GM19035 (cell line): ENCODE results near the gene TGFBRAP1.

ENCODE experiments used
- ATAC-seq: cut with Tn5 transposase; IDR thresholded peaks from one replicate; pipeline ENCODE4 v1.9.1; 2021; ENCODE audit not compliant: unreplicated experiment

The TGFBRAP1 gene

DNA sequence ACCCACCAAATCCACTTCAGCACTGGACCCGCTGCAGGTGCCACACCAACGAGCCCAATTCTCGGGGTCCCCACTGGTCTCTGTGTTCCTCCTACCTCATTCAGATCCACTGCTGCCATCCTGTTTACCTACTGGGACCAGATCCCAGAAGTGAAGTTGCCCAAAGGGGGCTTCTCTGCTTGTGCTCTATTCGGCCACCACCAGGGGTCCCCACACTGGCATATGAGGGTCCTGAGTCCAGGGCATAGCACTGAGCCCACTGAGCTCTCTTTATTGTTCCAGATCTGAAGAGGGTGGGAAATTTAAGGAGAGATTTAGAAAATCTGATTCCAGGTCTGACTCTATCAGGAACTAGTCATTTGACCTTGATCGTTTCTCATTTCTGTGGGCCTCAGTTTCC, 85.6 kb downstream of the TGFBRAP1 start:
- no peak for ATAC-seq

- ATAC-seq: no peak
These were observed 87.1 kb downstream of the TGFBRAP1 start for GRCh38 chr2:105242286-105242993.

GRCh38 chr2:105241443-105241842, 88.1 kb downstream of the TGFBRAP1 start, which contains the start of gene GPR45:
TSS of gene GPR45 (plus strand) at chr2:105241743. CDS start at chr2:105241859, 116 bp downstream.
- no peak for ATAC-seq

GRCh38 chr2:105239924-105240323, 89.6 kb downstream of the TGFBRAP1 start:
- ATAC-seq: no peak

DNA sequence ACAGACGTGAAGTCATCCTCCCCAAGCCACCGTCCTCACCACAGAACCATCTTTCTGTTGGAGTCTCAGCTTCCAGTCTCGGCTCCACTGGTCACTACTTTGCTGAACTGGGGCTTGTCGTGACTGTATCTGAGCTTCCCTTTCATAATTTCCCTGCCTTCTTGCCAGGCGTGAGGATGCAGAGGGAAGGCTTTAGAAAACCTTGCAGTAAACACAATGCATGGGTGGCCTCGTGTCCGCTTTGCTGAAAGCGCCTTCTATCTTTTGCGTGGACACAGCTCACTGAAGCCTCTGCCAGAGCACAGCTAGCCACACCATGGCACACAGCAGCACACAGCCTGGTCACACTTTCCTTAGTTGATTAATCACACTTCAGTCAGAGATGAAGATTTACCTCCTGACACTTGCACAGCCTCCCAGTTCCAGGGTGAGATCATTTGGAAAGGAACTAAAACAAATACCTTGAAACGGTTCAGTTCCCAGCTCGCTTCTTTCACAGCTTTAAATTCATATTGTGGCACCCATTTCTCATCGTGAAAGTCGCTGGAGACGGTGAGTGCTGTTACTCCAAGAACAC, 90.8 kb downstream of the TGFBRAP1 start:
- ATAC-seq: no peak

DNA sequence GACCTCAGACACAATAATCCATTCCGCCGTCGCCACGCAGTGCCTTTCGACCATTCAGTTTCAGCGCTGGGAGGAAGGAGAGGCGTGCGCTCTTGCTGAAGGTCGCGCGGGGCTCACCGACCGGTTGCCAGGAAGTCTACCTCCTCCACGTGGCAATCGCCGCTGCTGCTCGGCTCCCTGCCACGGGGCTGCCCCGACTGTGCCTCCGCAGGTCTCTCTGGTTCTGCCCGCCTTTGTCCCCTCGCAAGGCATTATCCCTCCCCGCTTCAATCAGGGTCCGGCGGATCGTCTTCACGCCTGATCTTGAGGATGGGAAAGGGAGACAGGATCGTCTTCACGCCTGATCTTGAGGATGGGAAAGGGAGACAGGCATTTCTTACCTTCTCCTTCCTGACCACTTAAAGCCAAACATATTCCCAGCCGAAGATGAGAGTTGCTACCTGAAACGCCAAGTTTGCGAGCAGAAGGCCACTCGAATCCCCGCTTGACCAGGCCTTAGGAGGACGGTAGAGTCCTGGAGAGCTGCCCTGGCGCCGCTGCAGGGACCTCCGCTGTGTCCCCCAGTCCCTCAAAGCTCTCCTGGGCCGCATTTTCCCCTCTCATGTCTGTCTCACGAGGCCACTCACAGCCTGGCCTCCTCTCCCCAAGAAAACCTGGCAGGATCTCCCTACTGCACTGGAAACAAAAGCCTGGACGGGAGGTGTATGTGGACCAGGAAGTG, 92.3 kb downstream of the TGFBRAP1 start:
- ATAC-seq: no peak

GRCh38 chr2:105236060-105236424, 93.5 kb downstream of the TGFBRAP1 start:
- no peak for ATAC-seq

DNA sequence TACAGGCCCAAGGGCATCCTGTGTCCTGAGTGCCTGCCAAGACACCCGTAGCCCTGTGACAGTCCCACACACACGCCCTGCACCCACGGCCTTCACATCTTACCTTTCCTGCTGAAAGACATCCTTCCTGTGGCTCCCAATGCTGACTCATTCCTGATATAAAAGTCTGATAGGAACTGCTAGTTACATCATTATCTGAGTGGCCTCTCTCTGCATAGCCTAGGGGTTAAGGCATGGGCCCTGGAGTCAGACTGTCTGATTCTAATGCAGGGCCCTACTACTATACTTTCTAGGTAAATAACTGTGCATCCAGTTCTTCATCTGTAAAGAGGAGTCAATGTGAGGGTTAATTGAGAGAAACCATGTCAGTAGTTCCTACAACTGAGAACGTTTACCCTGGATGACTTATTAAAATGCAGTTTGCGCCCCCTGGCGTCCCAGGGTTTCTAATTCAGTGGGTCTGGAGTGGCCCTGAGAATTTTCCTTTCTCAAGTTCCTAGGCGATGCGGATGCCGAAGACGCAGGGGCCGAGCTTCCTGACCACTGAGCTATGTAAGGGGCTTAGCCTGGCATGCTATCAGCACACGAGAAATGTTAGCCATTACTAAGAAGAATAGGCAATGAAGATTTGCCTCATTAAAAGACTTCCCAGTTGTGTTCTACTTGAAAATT, 94.0 kb downstream of the TGFBRAP1 start:
- ATAC-seq: peak; percentile 69

GRCh38 chr2:105231232-105231619, 98.3 kb downstream of the TGFBRAP1 start:
- ATAC-seq: no peak

DNA sequence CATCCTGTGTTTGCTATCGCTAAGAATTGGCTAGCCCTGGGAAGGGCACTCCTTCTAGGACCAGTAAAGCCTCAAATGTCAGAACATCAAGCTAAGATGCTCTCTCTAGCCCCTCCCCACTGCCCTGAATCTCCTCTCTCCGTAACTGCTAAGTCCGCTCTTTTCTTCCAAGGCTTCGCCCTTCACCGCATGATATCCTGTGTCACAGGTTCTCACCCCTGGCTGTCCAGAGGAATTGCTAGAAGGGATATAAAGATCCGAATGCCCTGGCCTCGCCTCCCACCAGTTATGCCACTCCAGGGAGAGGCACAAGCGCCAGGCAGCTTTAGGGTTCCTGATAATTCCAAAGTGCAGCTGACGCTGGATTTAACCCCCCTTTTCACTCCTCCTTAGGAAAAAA, 105.1 kb downstream of the TGFBRAP1 start:
- no peak for ATAC-seq

- ATAC-seq: no peak
These were observed 108.9 kb downstream of the TGFBRAP1 start for GRCh38 chr2:105220604-105221003.

GRCh38 chr2:105215586-105216192, 113.8 kb downstream of the TGFBRAP1 start:
- no peak for ATAC-seq
